ENCODE data around the gene ARHGAP28. TPM values are rescaled to one million over a fixed set of nuclear protein-coding genes. Genes with fewer than 3 reads are reported as not detected.
A peak's percentile ranks its signal among the peaks of the same experiment; 100 is the strongest.

The ARHGAP28 gene
- total RNA-seq, 1 donor = 11.9 TPM

- no peak for TF ChIP-seq CTCF (IDR thresholded peaks at IDR 0.05; ENCODE audit: insufficient read depth, low read length)
- DNase-seq (ENCODE audit: low read depth) = no peak
- no peak overlapping the region for H3K4me3 ChIP-seq (ENCODE audit: low read depth, low read length)
Measured at GRCh38 chr18:6711467-6711866, 18.0 kb upstream of the ARHGAP28 start.

- no peak for DNase-seq (ENCODE audit: low read depth)
- no peak for TF ChIP-seq CTCF (IDR thresholded peaks at IDR 0.05; ENCODE audit: insufficient read depth, low read length)
- no peak overlapping the region for H3K4me3 ChIP-seq (ENCODE audit: low read depth, low read length)
Measured at GRCh38 chr18:6712401-6712800, 17.1 kb upstream of the ARHGAP28 start.

- no peak overlapping the region for H3K4me3 ChIP-seq (ENCODE audit: low read depth, low read length)
- DNase-seq (ENCODE audit: low read depth) = no peak
- TF ChIP-seq CTCF (IDR thresholded peaks at IDR 0.05; ENCODE audit: insufficient read depth, low read length) = no peak
Measured at GRCh38 chr18:6714010-6714409, 15.5 kb upstream of the ARHGAP28 start.

- H3K4me3 ChIP-seq (ENCODE audit: low read depth, low read length) = no peak overlapping the region
- DNase-seq (ENCODE audit: low read depth) = no peak
- no peak for TF ChIP-seq CTCF (IDR thresholded peaks at IDR 0.05; ENCODE audit: insufficient read depth, low read length)
Measured at GRCh38 chr18:6718267-6718666, 11.2 kb upstream of the ARHGAP28 start.

GRCh38 chr18:6719098-6719846, 10.2 kb upstream of the ARHGAP28 start:
- no peak for TF ChIP-seq CTCF (IDR thresholded peaks at IDR 0.05; ENCODE audit: insufficient read depth, low read length)
- DNase-seq (ENCODE audit: low read depth) = no peak
- H3K4me3 ChIP-seq (ENCODE audit: low read depth, low read length) = no peak overlapping the region

- no peak overlapping the region for H3K4me3 ChIP-seq (ENCODE audit: low read depth, low read length)
- no peak for TF ChIP-seq CTCF (IDR thresholded peaks at IDR 0.05; ENCODE audit: insufficient read depth, low read length)
- DNase-seq (ENCODE audit: low read depth) = peak; percentile 19
Measured at GRCh38 chr18:6719910-6720683, 9.4 kb upstream of the ARHGAP28 start.

Measured in fibroblast of the aortic adventitia (primary cell).